Neural crest cell (in vitro differentiated cells): ENCODE measurements around the gene KCNN4. TPM values are rescaled to one million over a fixed set of nuclear protein-coding genes. Genes with fewer than 3 reads are reported as not detected.

ENCODE experiments used
- DNase-seq: peaks from one replicate; pipeline ENCODE4 v3.0.0; 2021; ENCODE audit warnings: low read depth, mixed read lengths, low spot score
- H3K27ac Mint-ChIP-seq: one replicate; pipeline ENCODE4 v1.8.0; 2021; ENCODE audit warnings: mild to moderate bottlenecking, mixed read lengths; ENCODE audit not compliant: unreplicated experiment
- H3K27me3 Mint-ChIP-seq: 2 replicates; pipeline ENCODE4 v1.8.0; 2021; ENCODE audit warnings: low read depth, mild to moderate bottlenecking, mixed read lengths
- H3K36me3 Mint-ChIP-seq: 2 replicates; pipeline ENCODE4 v1.8.0; 2021; ENCODE audit warnings: low read depth, mild to moderate bottlenecking, mixed read lengths
- H3K4me1 Mint-ChIP-seq: 2 replicates; pipeline ENCODE4 v1.8.0; 2021; ENCODE audit warnings: mixed read lengths
- H3K4me3 Mint-ChIP-seq: one replicate; pipeline ENCODE4 v1.8.0; 2021; ENCODE audit warnings: mild to moderate bottlenecking, mixed read lengths
- H3K9me3 Mint-ChIP-seq: 2 replicates; pipeline ENCODE4 v1.8.0; 2021; ENCODE audit warnings: mixed read lengths
- CTCF ChIP-seq: fragments of 200-600 bp; sonication (generic); conservative IDR thresholded peaks from 2 replicates; pipeline ENCODE4 v1.5.0; 2021; ENCODE audit warnings: antibody characterized with exemption, mild to moderate bottlenecking
- total RNA-seq: library from RNA; stranded (reverse); gene quantifications from 2 replicates; pipeline ENCODE4 v1.2.1, GENCODE V29; 2021

KCNN4 gene
- total RNA-seq, 1 donor from 2014 or later: 2.8 TPM

DNA sequence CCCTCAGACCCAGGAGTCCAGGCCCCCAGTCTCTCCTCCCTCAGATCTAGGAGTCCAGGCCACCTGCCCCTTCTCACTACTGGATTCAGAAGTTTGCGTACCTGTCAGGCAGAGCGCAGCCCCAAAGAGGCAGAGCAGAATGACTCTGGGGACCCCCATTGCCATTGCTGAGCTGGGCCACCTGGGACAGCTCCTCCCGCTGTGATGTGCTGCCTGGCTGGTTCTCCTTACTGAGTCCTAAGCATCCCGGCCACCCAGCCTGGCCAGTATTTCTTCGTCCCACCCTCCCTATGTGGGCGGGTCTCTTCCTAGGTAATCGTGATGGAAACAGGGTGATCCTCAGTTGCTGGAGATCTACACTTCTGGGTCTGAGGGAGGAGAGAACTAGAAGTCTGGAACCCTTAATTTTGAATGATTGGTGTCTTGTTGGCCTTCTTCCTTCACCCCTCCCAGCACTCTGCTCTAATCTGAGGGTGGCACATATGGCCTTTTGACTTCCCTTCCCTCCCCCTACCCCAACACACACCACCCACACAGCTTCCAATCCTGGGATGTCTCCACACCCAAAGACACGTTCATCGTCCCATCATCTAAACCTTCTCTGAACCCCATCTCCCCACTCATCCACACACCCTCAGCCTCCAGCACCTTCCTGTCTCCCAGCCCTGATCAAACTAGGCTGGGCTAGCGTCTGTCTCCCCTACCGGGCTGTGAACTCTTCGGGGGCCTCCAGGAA lies 21.6 kb upstream of the KCNN4 start, which contains the start of gene LYPD5:
Gene LYPD5, minus strand, starts transcription at position 232 of the 736 bp plus-strand sequence. Its CDS starts 67 bp downstream, at position 165.
- TF ChIP-seq CTCF: no peak
- DNase-seq: no peak
- Mint-ChIP-seq H3K4me1 (peaks cover 12% of the 10 kb centered on the region), H3K36me3 (no peaks in the 10 kb centered on the region), H3K27me3 (peaks cover 63% of the 10 kb centered on the region), H3K9me3 (peaks cover 3% of the 10 kb centered on the region), H3K27ac (peak within 1 kb of the TSS; percentile 74), H3K4me3 (no peak within 1 kb of the TSS)

- H3K27ac Mint-ChIP-seq: no peak overlapping the region
- peak overlapping the region; percentile 49 for H3K4me3 Mint-ChIP-seq
- TF ChIP-seq CTCF: no peak
- no peaks in the 10 kb centered on the region for H3K36me3 Mint-ChIP-seq
- DNase-seq: no peak
- peaks cover 75% of the 10 kb centered on the region for H3K27me3 Mint-ChIP-seq
- H3K9me3 Mint-ChIP-seq: no peaks in the 10 kb centered on the region
- H3K4me1 Mint-ChIP-seq: peaks cover 4% of the 10 kb centered on the region
Measured at GRCh38 chr19:43799502-43800142, 18.8 kb upstream of the KCNN4 start.

DNA sequence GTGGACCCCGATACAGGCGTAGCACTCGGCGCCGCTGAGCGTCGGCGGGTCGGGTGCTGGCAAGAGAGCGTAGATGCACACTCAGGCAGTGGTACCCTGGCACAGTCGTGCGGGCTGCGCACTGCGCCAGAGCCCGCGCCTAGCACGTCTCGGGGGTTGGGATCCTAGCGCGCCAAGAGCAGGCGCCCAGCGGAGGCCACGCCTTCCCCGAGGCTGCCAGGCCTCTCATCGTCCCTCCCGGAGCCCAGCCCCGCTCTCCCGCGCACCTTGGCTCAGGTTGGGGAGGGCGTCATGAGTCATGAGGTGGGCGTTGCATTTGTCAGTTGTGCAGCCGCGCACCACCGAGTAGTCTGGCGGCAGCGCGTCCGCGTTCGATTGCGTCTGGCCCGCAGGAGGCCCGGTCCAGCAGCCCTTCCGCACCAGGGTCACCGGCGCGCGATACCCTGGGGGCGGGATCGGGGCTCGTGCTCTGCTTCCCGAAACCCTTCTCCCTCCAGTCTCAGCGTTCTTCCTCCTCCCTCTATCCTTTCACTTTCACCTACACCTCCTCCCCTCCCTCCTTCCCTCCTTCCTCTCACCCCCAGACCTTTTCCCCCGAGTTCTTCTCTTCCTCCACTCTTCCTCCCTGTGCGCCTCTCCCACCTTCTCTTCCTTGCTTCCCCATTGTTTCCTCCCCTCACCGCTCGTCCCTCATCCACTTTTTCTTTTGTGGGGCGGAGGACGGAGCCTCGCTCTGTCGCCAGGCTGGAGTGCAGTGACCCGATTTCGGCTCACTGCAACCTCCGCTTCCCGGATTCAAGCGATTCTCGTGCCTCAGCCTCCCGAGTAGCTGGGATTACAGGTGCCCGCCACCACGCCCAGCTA lies 18.0 kb upstream of the KCNN4 start:
- DNase-seq: no peak
- Mint-ChIP-seq H3K36me3 (no peaks in the 10 kb centered on the region), H3K27ac (no peak overlapping the region), H3K27me3 (peaks cover 78% of the 10 kb centered on the region), H3K4me1 (peaks cover 4% of the 10 kb centered on the region), H3K4me3 (peak overlapping the region; percentile 49), H3K9me3 (no peaks in the 10 kb centered on the region)
- no peak for TF ChIP-seq CTCF

GRCh38 chr19:43798026-43798545 lies 17.3 kb upstream of the KCNN4 start:
- no peak for TF ChIP-seq CTCF
- H3K27ac Mint-ChIP-seq: no peak overlapping the region
- DNase-seq: no peak
- H3K36me3 Mint-ChIP-seq: no peaks in the 10 kb centered on the region
- peaks cover 4% of the 10 kb centered on the region for H3K4me1 Mint-ChIP-seq
- H3K27me3 Mint-ChIP-seq: peaks cover 85% of the 10 kb centered on the region
- H3K4me3 Mint-ChIP-seq: no peak overlapping the region
- no peaks in the 10 kb centered on the region for H3K9me3 Mint-ChIP-seq

DNA sequence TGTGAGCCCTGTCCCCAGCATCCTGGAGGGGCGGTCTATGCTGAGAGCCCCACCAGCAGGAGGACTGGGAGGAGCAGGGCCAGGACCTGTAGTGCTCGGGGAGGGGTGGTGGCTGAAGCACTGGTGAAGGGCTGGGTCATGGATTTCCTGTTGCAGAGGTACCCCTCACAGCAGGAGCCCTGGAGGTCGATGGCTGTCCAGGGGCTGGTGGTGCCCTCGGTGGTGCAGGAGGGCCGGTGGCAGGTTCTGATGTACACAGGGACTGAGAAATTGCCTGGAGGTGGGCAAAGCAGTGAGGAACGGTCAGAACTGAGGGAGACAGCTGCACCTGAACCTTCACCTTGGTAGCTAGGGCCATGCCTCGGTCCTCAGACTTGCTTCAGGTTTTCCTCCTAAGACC lies 16.8 kb upstream of the KCNN4 start:
- no peak for TF ChIP-seq CTCF
- H3K4me3 Mint-ChIP-seq: peak overlapping the region; percentile 45
- peaks cover 89% of the 10 kb centered on the region for H3K27me3 Mint-ChIP-seq
- no peak for DNase-seq
- H3K36me3 Mint-ChIP-seq: no peaks in the 10 kb centered on the region
- H3K27ac Mint-ChIP-seq: no peak overlapping the region
- H3K9me3 Mint-ChIP-seq: no peaks in the 10 kb centered on the region
- peaks cover 4% of the 10 kb centered on the region for H3K4me1 Mint-ChIP-seq
